Liver (tissue), 3 donors: ENCODE measurements around the gene F8.

Experiments
- CTCF ChIP-seq: fragments of 150-350 bp; IDR thresholded peaks from 2 replicates; pipeline ENCODE4 v1.5.1; 2017; ENCODE audit warnings: improper control_type of control experiment, low read depth, low read length; ENCODE audit not compliant: missing input control
- EGR1 ChIP-seq, 2 donors: IDR thresholded peaks; 2 replicates each; pipeline ENCODE4 v1.6.1; 2016 to 2018; ENCODE audit warnings: antibody characterized with exemption in 2 of 2, low read depth in 2 of 2
- donor health status: healthy.
- donor health status: healthy.

GRCh38 chrX:155055494-155055893, 33.0 kb upstream of the F8 start:
- TF ChIP-seq CTCF = no peak
- no peak for TF ChIP-seq EGR1 (IDR thresholded peaks at IDR 0.05; ENCODE audit: low read depth in 2 of 2)
